HG03175 (cell line): Measurements from ENCODE around the gene NCOA4.
"Not testable (repeated sequence)": the region's sequence is repeated elsewhere in the genome, so short reads cannot be mapped to it uniquely, and the experiment has no call there.

Experiments used
- ATAC-seq: cut with Tn5 transposase; IDR thresholded peaks from one replicate; pipeline ENCODE4 v1.9.1; 2021; ENCODE audit warnings: mild to moderate bottlenecking, moderate library complexity; ENCODE audit not compliant: unreplicated experiment

Gene NCOA4

DNA sequence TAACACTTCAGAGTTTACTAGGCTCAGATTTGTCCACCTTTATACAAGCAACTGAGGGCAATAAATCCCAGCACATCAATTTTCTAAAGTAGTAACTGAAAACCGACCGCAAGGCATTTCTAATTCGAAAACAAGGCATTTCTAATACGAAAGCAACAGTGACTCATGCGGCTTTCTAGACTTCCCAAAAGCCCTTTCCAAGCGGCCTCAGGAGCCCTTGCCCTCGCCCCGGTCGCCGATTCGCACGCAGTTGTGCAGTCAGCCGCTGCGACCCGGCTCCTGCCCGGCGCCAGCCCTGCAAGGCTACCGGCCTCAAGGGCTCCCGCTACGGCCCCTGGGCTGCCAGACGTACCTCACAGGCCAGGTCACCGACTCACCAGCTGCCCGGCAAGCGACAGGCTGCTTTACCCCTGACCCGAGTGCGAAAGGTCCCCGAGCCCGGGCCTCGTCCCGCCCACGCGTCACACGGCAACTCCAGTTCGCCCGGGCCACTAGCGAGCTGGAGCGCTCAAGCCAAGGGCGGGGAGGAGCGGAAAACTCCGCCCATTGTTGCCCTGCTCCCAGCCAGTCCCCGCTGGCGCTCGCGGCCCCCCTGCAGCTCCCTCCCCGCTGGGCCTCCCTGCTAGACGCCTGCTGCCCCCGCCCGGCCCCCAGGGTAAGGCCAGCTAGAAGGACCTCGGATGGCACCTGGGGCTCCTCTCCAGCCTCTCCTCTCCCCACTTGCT is 7.3 kb downstream of the NCOA4 start:
- ATAC-seq: peak; percentile 94

DNA sequence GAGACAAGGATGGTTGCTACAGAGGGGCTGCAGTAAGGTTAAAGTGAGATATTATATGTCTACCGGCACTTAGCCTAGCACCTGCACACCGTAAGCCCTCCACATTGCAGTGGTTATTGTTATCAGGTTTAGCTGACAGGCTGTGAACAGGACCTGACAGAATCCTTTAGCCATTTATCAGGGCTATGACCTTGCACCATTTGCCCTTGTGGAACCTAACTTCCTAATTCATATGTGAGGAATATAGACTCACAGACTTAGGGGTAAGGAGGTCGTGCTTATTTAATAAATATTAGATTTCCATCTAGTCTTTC is 10.1 kb downstream of the NCOA4 start:
- no peak for ATAC-seq

DNA sequence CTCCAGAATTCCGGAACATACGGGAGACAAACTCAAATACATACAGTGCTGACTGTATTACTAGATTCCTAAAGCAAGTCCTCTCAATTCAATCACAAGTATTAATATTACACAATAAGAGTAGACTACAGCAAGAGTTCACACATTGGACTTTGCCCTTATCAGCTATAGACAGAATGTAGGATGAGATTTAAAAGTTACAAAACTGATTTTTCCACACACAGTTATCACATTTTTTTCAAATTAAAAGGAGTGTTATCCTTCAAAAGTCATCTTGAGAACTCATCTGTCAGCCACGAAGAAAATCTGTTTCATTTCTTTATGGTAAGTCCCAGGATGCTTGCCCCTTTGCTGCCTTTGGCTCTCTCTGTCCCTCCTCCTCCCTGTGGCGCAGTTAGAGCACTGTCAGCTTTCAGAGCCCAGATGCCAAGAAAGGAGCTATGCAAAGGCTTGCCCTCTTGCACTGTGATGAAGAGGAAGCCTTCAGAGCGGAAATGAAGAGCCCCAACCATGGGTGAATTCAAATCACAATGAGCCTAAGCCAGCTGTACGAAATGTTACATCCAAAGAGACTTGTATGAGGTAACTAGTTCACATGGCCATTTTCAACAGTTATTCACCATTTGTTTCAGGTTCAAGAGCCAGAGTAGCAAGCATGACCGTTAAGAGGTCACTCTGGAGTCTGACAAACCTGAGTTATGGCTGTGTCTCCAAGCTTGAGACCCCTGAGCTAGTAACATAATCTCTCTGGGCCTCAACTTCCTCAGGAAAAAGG is 10.7 kb downstream of the NCOA4 start:
- ATAC-seq: no peak

GRCh38 chr10:46019177-46019528 is 11.3 kb downstream of the NCOA4 start:
- ATAC-seq: no peak

DNA sequence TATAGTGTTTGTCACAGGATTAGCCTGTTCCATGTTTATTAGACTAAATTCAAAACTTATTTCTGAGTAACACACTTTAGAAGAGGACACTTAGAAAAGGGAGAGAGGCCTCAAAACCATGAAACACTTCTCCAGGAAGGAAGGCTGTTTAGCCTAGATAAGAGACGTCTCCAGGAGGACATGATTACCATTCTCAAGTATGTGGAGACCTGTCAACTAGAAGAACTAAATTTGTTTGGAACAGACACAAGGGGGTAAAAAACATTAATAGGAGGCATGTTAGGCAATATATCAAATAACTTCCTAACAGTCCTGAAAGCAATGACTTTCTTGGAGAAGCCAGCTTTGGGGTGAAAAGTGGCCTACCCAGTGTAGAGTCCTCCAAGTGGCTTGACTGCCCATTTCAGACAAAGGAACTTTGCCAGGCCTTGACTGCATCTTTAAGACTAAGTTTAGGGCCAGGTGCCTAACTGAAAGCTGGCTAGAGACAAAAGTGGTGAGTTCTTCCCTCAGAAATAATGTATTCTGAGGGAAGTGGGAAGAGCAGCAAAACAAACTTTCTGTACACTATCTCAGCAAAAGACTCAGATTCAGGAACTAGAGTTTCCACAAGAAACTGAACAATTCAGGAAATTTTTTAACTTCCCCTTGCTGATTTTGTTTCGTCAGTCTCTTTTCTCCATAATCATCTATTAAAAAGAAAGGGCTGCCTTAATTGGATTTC is 11.8 kb downstream of the NCOA4 start:
- ATAC-seq: no peak

- no peak for ATAC-seq
These were observed 12.7 kb downstream of the NCOA4 start for GRCh38 chr10:46017733-46018132.

GRCh38 chr10:46016811-46017210 is 13.6 kb downstream of the NCOA4 start:
- no peak for ATAC-seq

GRCh38 chr10:46016190-46016589 is 14.2 kb downstream of the NCOA4 start:
- ATAC-seq: no peak

DNA sequence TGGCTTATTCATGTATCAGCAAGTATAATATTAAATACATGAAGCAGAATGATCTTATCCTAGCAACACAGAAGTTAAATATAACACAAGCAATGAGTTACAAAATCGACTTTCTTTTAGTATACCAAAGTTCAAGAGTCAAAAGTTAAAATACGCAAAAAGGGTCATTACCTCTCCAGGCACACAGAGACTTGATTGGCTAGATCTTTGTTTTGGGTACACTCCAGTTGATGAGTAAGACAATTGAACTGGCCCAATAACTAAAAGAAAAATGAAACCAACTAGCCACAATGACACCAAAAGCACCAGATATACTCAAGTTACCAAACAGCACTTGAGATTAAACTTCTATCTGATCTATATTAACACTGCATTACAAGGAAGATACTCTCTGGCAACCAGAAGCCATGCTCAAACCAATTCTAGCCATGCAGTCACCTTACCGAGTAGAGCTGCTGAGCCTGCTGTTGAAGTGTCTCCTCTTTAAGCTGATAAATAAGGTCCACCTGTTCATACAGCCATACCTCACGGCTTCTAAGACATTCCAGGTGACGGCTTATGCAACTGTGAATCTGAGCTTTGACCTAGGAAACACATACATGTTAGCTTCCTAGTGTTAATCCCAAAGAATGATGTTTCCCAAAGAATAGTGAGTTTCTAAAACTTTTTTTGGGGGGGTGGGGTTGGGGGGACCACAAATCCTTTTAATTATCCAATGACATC is 15.6 kb downstream of the NCOA4 start:
- ATAC-seq: no peak

DNA sequence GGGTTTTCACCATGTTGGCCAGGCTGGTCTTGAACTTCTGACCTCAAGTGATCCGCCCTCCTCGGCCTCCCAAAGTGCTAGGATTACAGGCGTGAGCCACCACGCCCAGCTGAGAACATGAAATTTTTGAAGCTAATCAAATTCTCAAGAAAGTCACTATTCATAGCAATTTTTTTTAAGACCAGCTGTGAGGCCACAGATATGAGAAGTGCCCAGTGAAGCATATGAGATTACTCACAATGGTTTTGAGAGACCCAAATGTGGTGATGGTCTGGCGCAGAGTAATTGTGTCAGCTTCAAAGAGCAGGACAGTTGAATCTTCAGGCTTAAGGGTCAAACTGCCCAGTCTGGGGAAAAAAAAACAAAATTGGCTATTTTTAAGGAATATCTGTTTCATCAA is 16.2 kb downstream of the NCOA4 start:
- no peak for ATAC-seq

DNA sequence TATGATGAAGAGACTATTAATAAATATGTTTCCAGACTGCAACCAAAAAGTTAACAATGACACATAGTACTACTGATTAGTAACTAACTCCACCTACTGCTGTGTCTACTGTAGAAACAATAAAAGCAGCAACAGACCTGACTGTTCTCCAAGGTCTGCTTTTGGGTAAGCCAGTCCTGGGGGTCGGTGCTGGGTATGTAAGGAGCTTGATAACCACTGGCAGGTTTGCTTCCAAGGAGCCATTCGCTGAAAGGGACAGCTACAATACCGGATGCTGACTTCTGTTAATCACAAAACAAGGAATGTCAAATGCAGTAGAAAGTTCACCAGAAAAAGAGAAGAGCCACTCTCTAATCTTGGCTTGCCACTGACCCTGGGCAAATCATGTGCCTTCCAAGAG is 17.7 kb downstream of the NCOA4 start:
- ATAC-seq: no peak

DNA sequence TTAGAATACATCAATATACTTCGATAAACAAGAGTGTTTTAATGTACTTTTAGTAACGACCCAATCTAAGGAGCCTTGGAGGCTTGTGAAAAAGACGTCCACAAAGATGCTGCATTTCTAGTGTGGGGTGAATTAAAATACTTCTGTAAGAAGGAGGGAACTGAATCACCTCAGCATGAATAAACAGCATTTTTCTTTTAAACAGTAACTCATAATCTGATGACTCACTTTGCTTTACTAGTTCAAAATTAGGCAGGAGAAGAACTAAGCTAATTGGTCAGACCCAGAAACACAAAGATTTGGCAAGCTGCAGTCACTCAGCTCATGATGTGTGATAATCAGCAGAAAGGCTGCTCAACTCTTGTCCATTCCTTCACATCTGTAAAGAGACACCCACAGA is 24.2 kb downstream of the NCOA4 start:
- no peak for ATAC-seq

GRCh38 chr10:46005383-46005782 is 25.0 kb downstream of the NCOA4 start:
- ATAC-seq: no peak

DNA sequence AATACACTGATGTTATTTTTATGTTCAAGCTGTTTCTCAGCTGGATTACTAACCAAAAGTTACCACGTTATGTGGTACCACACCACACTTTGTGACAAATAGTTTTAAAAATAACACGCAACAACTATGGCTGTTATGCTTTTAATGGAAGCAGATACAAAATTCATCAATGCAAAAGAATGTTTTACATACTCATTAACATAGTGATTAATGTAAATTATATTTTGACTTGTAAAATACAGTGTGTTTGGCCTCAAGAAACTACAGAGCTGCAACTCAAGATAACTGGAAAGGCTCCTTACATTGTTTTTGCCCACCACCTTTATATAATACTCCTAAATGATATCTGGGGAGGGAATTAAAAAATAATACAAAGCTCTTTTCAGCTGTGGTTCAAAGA is 25.5 kb downstream of the NCOA4 start:
- ATAC-seq: no peak

- ATAC-seq: no peak
These were observed 27.3 kb downstream of the NCOA4 start for GRCh38 chr10:46002916-46003693.

GRCh38 chr10:46002189-46002687 is 28.2 kb downstream of the NCOA4 start:
- ATAC-seq: not testable (repeated sequence)

- ATAC-seq: no peak
These were observed 29.2 kb downstream of the NCOA4 start for GRCh38 chr10:46001187-46001756.

- no peak for ATAC-seq
These were observed 29.9 kb downstream of the NCOA4 start for GRCh38 chr10:46000538-46000937.

DNA sequence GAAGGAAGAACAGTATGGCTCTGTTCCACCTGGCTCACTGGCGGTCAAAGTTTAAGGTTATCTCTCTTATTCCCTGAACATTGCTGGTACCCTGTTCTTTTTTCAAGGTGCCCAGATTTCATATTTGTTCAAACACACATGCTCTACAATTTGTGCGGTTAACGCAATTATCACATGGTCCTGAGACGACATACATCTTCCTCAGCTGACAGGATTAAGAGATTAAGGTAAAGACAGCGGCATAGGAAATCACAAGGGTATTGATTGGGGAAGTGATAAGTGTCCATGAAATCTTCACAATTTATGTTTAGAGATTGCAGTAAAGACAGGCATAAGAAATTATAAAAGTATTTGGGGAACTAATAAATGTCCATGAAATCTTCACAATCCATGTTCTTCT is 30.5 kb downstream of the NCOA4 start:
- not testable (repeated sequence) for ATAC-seq
